Measurements from ENCODE around the gene PLCL1. TPM values are rescaled to one million over a fixed set of nuclear protein-coding genes. Genes with fewer than 3 reads are reported as not detected.

PLCL1 gene
- total RNA-seq, 4 donors from 2014 or later = 6.6 to 10.0 (median 7.9) TPM

GRCh38 chr2:197793456-197793855 is 10.9 kb upstream of the PLCL1 start:
- Histone ChIP-seq H3K9me3 (no peaks in the 10 kb centered on the region), H3K27me3 (peaks cover 0 to 5% of the 10 kb centered on the region in 2 donors), H3K27ac (no peak overlapping the region), H3K4me1 (no peaks in the 10 kb centered on the region), H3K4me3 (no peak overlapping the region), H3K36me3 (no peaks in the 10 kb centered on the region)
- TF ChIP-seq POLR2A (IDR thresholded peaks at IDR 0.05) (no peak), EP300 (IDR thresholded peaks at IDR 0.05) (no peak), CTCF (IDR thresholded peaks at IDR 0.05) (no peak)
- 85 to 94% methylated on average over 1 of the region's 1 CpG for WGBS, 2 donors
- DNase-seq (ENCODE audit: low spot score in 2 of 2) = no peak

GRCh38 chr2:197795277-197795676 is 9.1 kb upstream of the PLCL1 start:
- DNase-seq (ENCODE audit: low spot score in 2 of 2) = no peak
- Histone ChIP-seq H3K4me1 (no peaks in the 10 kb centered on the region), H3K27me3 (no peaks in the 10 kb centered on the region), H3K27ac (no peak overlapping the region), H3K9me3 (no peaks in the 10 kb centered on the region), H3K36me3 (no peaks in the 10 kb centered on the region), H3K4me3 (no peak overlapping the region)
- TF ChIP-seq CTCF (IDR thresholded peaks at IDR 0.05) (no peak), POLR2A (IDR thresholded peaks at IDR 0.05) (no peak), EP300 (IDR thresholded peaks at IDR 0.05) (no peak)

GRCh38 chr2:197798187-197798586 is 6.2 kb upstream of the PLCL1 start:
- peaks cover 0 to 3% (median 0%) of the 10 kb centered on the region in 4 donors for H3K4me1 ChIP-seq
- no peak overlapping the region for H3K27ac ChIP-seq
- no peak for DNase-seq (ENCODE audit: low spot score in 2 of 2)
- TF ChIP-seq POLR2A (IDR thresholded peaks at IDR 0.05) (no peak), EP300 (IDR thresholded peaks at IDR 0.05) (no peak), CTCF (IDR thresholded peaks at IDR 0.05) (no peak)
- no peaks in the 10 kb centered on the region for H3K36me3 ChIP-seq
- H3K4me3 ChIP-seq = no peak overlapping the region
- H3K27me3 ChIP-seq = no peaks in the 10 kb centered on the region
- 50 to 54% methylated on average over 4 of the region's 4 CpGs for WGBS, 2 donors
- H3K9me3 ChIP-seq = no peaks in the 10 kb centered on the region

GRCh38 chr2:197799068-197799467 is 5.3 kb upstream of the PLCL1 start:
- Histone ChIP-seq H3K9me3 (no peaks in the 10 kb centered on the region), H3K4me1 (peaks cover 0 to 12% (median 7%) of the 10 kb centered on the region in 4 donors), H3K27ac (no peak overlapping the region), H3K27me3 (no peaks in the 10 kb centered on the region), H3K36me3 (no peaks in the 10 kb centered on the region), H3K4me3 (no peak overlapping the region)
- no peak for DNase-seq (ENCODE audit: low spot score in 2 of 2)
- WGBS, 2 donors = 49 to 56% methylated on average over 3 of the region's 3 CpGs
- TF ChIP-seq CTCF (IDR thresholded peaks at IDR 0.05) (no peak), POLR2A (IDR thresholded peaks at IDR 0.05) (no peak), EP300 (IDR thresholded peaks at IDR 0.05) (no peak)

GRCh38 chr2:197800091-197800490 is 4.3 kb upstream of the PLCL1 start:
- no peaks in the 10 kb centered on the region for H3K9me3 ChIP-seq
- peaks cover 0 to 14% (median 7%) of the 10 kb centered on the region in 4 donors for H3K4me1 ChIP-seq
- H3K36me3 ChIP-seq = no peaks in the 10 kb centered on the region
- no peak for DNase-seq (ENCODE audit: low spot score in 2 of 2)
- no peak overlapping the region for H3K4me3 ChIP-seq
- whole genome bisulfite sequencing, 2 donors = 84 to 88% methylated on average over 2 of the region's 2 CpGs
- H3K27me3 ChIP-seq = no peaks in the 10 kb centered on the region
- TF ChIP-seq EP300 (IDR thresholded peaks at IDR 0.05) = no peak
- no peak for TF ChIP-seq POLR2A (IDR thresholded peaks at IDR 0.05)
- no peak for TF ChIP-seq CTCF (IDR thresholded peaks at IDR 0.05)
- no peak overlapping the region for H3K27ac ChIP-seq
